SK-N-SH treated with all-trans-retinoic acid at 6 μM for 48 hours (cell line): ENCODE measurements around the gene TICRR.

ENCODE experiments used
- ESRRG ChIP-seq: fragments of 250-450 bp; sonication (Bioruptor Pico); IDR thresholded peaks from 2 replicates; pipeline ENCODE4 v1.6.1; 2021; ENCODE audit warnings: mild to moderate bottlenecking
- ZNF8 ChIP-seq: fragments of 450-650 bp; formaldehyde crosslinking; IDR thresholded peaks from 2 replicates; pipeline ENCODE4 v1.5.0; 2020; ENCODE audit warnings: mild to moderate bottlenecking, moderate library complexity
- TF ChIP-seq, protein P1 (sequence below): fragments of 250-450 bp; sonication (Bioruptor Pico); IDR thresholded peaks from 2 replicates; pipeline ENCODE4 v1.8.0; 2020; ENCODE audit warnings: mild to moderate bottlenecking, moderate library complexity, borderline replicate concordance
- TF ChIP-seq, protein P2 (sequence below): fragments of 250-450 bp; sonication (Bioruptor Pico); IDR thresholded peaks from 2 replicates; pipeline ENCODE4 v1.5.0; 2020; ENCODE audit warnings: mild to moderate bottlenecking, moderate library complexity

DNA sequence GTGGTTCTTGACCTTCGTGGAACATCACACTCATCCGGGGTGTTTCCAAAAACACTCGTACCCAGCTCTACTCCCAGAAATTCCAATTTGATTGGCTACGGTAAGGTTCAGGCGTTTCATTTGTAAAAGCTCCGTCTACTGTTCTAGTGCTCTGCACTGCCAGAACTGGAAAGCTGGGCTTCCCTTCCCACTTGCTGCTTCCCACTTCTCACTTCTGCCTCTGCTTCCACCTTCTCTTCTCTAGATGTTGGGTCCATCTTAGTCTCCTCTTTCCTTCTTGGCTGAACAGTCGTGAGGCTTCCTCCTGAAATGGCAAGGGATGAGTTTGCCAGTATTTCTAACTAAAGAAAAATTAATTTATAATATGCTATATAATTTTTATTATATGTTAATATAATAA lies 49.1 kb upstream of the TICRR start:
- TF ChIP-seq, protein P1, sequence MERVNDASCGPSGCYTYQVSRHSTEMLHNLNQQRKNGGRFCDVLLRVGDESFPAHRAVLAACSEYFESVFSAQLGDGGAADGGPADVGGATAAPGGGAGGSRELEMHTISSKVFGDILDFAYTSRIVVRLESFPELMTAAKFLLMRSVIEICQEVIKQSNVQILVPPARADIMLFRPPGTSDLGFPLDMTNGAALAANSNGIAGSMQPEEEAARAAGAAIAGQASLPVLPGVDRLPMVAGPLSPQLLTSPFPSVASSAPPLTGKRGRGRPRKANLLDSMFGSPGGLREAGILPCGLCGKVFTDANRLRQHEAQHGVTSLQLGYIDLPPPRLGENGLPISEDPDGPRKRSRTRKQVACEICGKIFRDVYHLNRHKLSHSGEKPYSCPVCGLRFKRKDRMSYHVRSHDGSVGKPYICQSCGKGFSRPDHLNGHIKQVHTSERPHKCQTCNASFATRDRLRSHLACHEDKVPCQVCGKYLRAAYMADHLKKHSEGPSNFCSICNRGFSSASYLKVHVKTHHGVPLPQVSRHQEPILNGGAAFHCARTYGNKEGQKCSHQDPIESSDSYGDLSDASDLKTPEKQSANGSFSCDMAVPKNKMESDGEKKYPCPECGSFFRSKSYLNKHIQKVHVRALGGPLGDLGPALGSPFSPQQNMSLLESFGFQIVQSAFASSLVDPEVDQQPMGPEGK (CRISPR knock-in tag), result no peak
- TF ChIP-seq, protein P2, sequence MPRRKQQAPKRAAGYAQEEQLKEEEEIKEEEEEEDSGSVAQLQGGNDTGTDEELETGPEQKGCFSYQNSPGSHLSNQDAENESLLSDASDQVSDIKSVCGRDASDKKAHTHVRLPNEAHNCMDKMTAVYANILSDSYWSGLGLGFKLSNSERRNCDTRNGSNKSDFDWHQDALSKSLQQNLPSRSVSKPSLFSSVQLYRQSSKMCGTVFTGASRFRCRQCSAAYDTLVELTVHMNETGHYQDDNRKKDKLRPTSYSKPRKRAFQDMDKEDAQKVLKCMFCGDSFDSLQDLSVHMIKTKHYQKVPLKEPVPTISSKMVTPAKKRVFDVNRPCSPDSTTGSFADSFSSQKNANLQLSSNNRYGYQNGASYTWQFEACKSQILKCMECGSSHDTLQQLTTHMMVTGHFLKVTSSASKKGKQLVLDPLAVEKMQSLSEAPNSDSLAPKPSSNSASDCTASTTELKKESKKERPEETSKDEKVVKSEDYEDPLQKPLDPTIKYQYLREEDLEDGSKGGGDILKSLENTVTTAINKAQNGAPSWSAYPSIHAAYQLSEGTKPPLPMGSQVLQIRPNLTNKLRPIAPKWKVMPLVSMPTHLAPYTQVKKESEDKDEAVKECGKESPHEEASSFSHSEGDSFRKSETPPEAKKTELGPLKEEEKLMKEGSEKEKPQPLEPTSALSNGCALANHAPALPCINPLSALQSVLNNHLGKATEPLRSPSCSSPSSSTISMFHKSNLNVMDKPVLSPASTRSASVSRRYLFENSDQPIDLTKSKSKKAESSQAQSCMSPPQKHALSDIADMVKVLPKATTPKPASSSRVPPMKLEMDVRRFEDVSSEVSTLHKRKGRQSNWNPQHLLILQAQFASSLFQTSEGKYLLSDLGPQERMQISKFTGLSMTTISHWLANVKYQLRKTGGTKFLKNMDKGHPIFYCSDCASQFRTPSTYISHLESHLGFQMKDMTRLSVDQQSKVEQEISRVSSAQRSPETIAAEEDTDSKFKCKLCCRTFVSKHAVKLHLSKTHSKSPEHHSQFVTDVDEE (CRISPR knock-in tag), result no peak
- TF ChIP-seq ESRRG (CRISPR knock-in tag) (no peak), ZNF8 (CRISPR knock-in tag) (no peak)
